Measurements from ENCODE around the gene ZACN.

- TF ChIP-seq EZH2phosphoT487 (IDR thresholded peaks at IDR 0.05; ENCODE audit: low read length) (no peak), CTCF (IDR thresholded peaks at IDR 0.05; ENCODE audit: low read length) (no peak), EZH2 (optimal IDR thresholded peaks at IDR 0.05; ENCODE audit: low read depth, low read length) (no peak)
Observed at GRCh38 chr17:76125391-76125675, 46.4 kb downstream of the ZACN start.

All from MM.1S (cell line).